ENCODE results near the gene PSMA6. TPM values are rescaled to one million over a fixed set of nuclear protein-coding genes. Genes with fewer than 3 reads are reported as not detected.

The PSMA6 gene
- total and polyA plus RNA-seq, 2 of the 13 experiments (the other 11 are each of a cell fraction or from before 2014, with no cell fraction given): 525 to 1,109 TPM

GRCh38 chr14:35351897-35352273 lies 59.7 kb downstream of the PSMA6 start (continued):
- TF ChIP-seq ZBTB49 (CRISPR knock-in tag; IDR thresholded peaks at IDR 0.05; ENCODE audit: borderline replicate concordance): no peak

GRCh38 chr14:35352274-35353233 lies 60.4 kb downstream of the PSMA6 start:
- Histone ChIP-seq H3K9me3 (ENCODE audit: low read length) (no peaks in the 10 kb centered on the region), H3K4me2 (ENCODE audit: low read depth, low read length) (peak overlapping the region; percentile 22), H3K4me1 (ENCODE audit: insufficient read depth, low read length) (peaks cover 80% of the 10 kb centered on the region), H3K79me2 (ENCODE audit: insufficient read depth, low read length) (no peaks in the 10 kb centered on the region), H2AFZ (ENCODE audit: low read length) (peak overlapping the region; percentile 58), H3K4me3 (replicated peaks in 1 of 3; ENCODE audit: insufficient read depth in 1 of 3, low read depth in 2 of 3, low read length in 3 of 3) (no peak overlapping the region), H4K20me1 (ENCODE audit: insufficient read depth, low read length) (no peaks in the 10 kb centered on the region), H3K27ac (ENCODE audit: extremely low read length, insufficient read depth, low read length) (no peak overlapping the region), H3K27me3 (ENCODE audit: control insufficient read depth in 1 of 2, insufficient read depth in 2 of 2, low read length in 2 of 2) (no peaks in the 10 kb centered on the region), H3K9ac (ENCODE audit: insufficient read depth, low read depth, low read length) (no peak overlapping the region), H3K36me3 (replicated peaks in 1 of 2; ENCODE audit: control insufficient read depth in 1 of 2, insufficient read depth in 2 of 2, low read length in 2 of 2) (no peaks in the 10 kb centered on the region)
- in situ Hi-C loops (cut with HindIII; ENCODE audit: extremely low pct_ligation_motif_present, low pct_unique_long_range_greater_than_20kb) (no loop called here), intact Hi-C loops (cut with micrococcal nuclease; ENCODE audit: unreplicated experiment) (no loop called here)
- ATAC-seq: no peak
- CTCF ChIA-PET (ENCODE audit: low intra/inter-chr PET ratio, low total read pairs): no interaction called here
- DNase-seq (ENCODE audit: low spot score): no peak
- POLR2A ChIA-PET: interaction anchor here (1.0 to 3.0 kb wide), 15 partner anchors 8 to 60 kb away, joined by 3 to 15 read pairs (median 5); partner anchors contain the start of genes NFKBIA and PSMA6
- WGBS (ENCODE audit: low lambda C conversion rate): 74% methylated on average over 15 of the region's 15 CpGs
- BruUV-seq (replicated peaks): no TSS peak
- FAIRE-seq: peak; percentile 77
- TF ChIP-seq LCORL (IDR thresholded peaks at IDR 0.05) (peak; percentile 63; the same call in 1 of the 2 replicates), LCORL (CRISPR knock-in tag; IDR thresholded peaks at IDR 0.05) (no peak), CTCF (CRISPR knock-in tag; IDR thresholded peaks at IDR 0.05) (no peak), FOXA1 (IDR thresholded peaks at IDR 0.05) (peak; percentile 66; the same call in 1 of the 2 replicates), FOXA1 (CRISPR knock-in tag; IDR thresholded peaks at IDR 0.05) (no peak), HNF4G (IDR thresholded peaks at IDR 0.05; ENCODE audit: borderline replicate concordance, low read depth, low read length) (no peak), HNF4G (CRISPR knock-in tag; IDR thresholded peaks at IDR 0.05; ENCODE audit: borderline replicate concordance, low read depth) (no peak), MEIS2 (CRISPR knock-in tag; IDR thresholded peaks at IDR 0.05) (no peak), CBX1 (IDR thresholded peaks at IDR 0.05; ENCODE audit: low read depth) (no peak), ZSCAN30 (CRISPR knock-in tag; IDR thresholded peaks at IDR 0.05) (no peak), ATAD3A (CRISPR knock-in tag; IDR thresholded peaks at IDR 0.05) (no peak), EEA1 (CRISPR knock-in tag; IDR thresholded peaks at IDR 0.05; ENCODE audit: borderline replicate concordance) (peak; percentile 82; the same call in 1 of the 2 replicates), KDM6A (CRISPR knock-in tag; IDR thresholded peaks at IDR 0.05; ENCODE audit: low read depth) (no peak), ZNF878 (CRISPR knock-in tag; IDR thresholded peaks at IDR 0.05) (no peak), NCOA2 (CRISPR knock-in tag; IDR thresholded peaks at IDR 0.05) (no peak), ZNF180 (CRISPR knock-in tag; IDR thresholded peaks at IDR 0.05; ENCODE audit: borderline replicate concordance, low read depth) (no peak), SP1 (IDR thresholded peaks at IDR 0.05) (peak; percentile 82; the same call in 1 of the 2 replicates), SP1 (CRISPR knock-in tag; IDR thresholded peaks at IDR 0.05) (no peak)
